Measurements from ENCODE around the gene FBXL4. TPM values are rescaled to one million over a fixed set of nuclear protein-coding genes. Genes with fewer than 3 reads are reported as not detected.
"Not testable (repeated sequence)": the region's sequence is repeated elsewhere in the genome, so short reads cannot be mapped to it uniquely, and the experiment has no call there.

FBXL4 gene
- total RNA-seq, 6 experiments from 2014 or later: 7.2 to 13.2 (median 11.3) TPM

- Histone ChIP-seq H3K27ac (no peak overlapping the region), H3K4me1 (peaks cover 0 to 5% (median 2%) of the 10 kb centered on the region in 4 donors), H3K27me3 (no peaks in the 10 kb centered on the region), H3K4me3 (no peak overlapping the region), H3K9me3 (no peaks in the 10 kb centered on the region), H3K36me3 (no peaks in the 10 kb centered on the region)
- DNase-seq (no peak), ATAC-seq (no peak)
- intact Hi-C loops (cut with DNase I): no loop called here
- TF ChIP-seq CTCF (IDR thresholded peaks at IDR 0.05): no peak
- TF ChIP-seq POLR2A (IDR thresholded peaks at IDR 0.05): no peak
These were observed 26.8 kb downstream of the FBXL4 start for GRCh38 chr6:98920904-98921431.

GRCh38 chr6:98910946-98911345 is 36.8 kb downstream of the FBXL4 start:
- DNase-seq: not testable (repeated sequence)
- no CpG with 5 or more reads among the region's 13 CpGs for WGBS (ENCODE audit: insufficient coverage, low coverage, low lambda C conversion rate, missing lambda C conversion rate)

GRCh38 chr6:98909236-98909635 is 38.5 kb downstream of the FBXL4 start:
- DNase-seq (no peak), ATAC-seq (peak in 1 of 4 donors; percentile 17)
- H3K4me1 ChIP-seq: no peaks in the 10 kb centered on the region
- 78% methylated on average over 1 of the region's 1 CpG for WGBS (ENCODE audit: insufficient coverage, low coverage, low lambda C conversion rate, missing lambda C conversion rate)
- H3K9me3 ChIP-seq: no peaks in the 10 kb centered on the region
- H3K36me3 ChIP-seq: peaks cover 0 to 6% (median 0%) of the 10 kb centered on the region in 4 donors
- intact Hi-C loops (cut with DNase I): no loop called here
- no peaks in the 10 kb centered on the region for H3K27me3 ChIP-seq
- H3K4me3 ChIP-seq: no peak overlapping the region
- TF ChIP-seq POLR2A (IDR thresholded peaks at IDR 0.05) (no peak), CTCF (IDR thresholded peaks at IDR 0.05) (no peak)
- H3K27ac ChIP-seq: no peak overlapping the region

More at GRCh38 chr6:98910946-98911345, 36.8 kb downstream of the FBXL4 start:
- H3K27ac ChIP-seq; ATAC-seq; intact Hi-C loops (cut with DNase I); H3K27me3 ChIP-seq; H3K9me3 ChIP-seq; H3K36me3 ChIP-seq; H3K4me1 ChIP-seq; H3K4me3 ChIP-seq: not testable (repeated sequence)

GRCh38 chr6:98906342-98906741 is 41.4 kb downstream of the FBXL4 start:
- 71% methylated on average over 1 of the region's 1 CpG for WGBS (ENCODE audit: insufficient coverage, low coverage, low lambda C conversion rate, missing lambda C conversion rate)
- intact Hi-C loops (cut with DNase I); H3K4me3 ChIP-seq; ATAC-seq; H3K4me1 ChIP-seq; H3K27me3 ChIP-seq; DNase-seq; H3K27ac ChIP-seq; H3K9me3 ChIP-seq: not testable (repeated sequence)
- H3K36me3 ChIP-seq: peaks cover 0 to 12% (median 2%) of the 10 kb centered on the region in 4 donors

- 42% methylated on average over 4 of the region's 4 CpGs for whole genome bisulfite sequencing (ENCODE audit: insufficient coverage, low coverage, low lambda C conversion rate, missing lambda C conversion rate)
- intact Hi-C loops (cut with DNase I): no loop called here
- H3K36me3 ChIP-seq: peaks cover 0 to 12% (median 2%) of the 10 kb centered on the region in 4 donors
These were observed 42.0 kb downstream of the FBXL4 start for GRCh38 chr6:98905759-98906158.

More at GRCh38 chr6:98905759-98906158, 42.0 kb downstream of the FBXL4 start:
- Histone ChIP-seq H3K4me1 (no peaks in the 10 kb centered on the region), H3K9me3 (no peaks in the 10 kb centered on the region), H3K27me3 (no peaks in the 10 kb centered on the region), H3K4me3 (no peak overlapping the region), H3K27ac (no peak overlapping the region)
- TF ChIP-seq CTCF (IDR thresholded peaks at IDR 0.05) (no peak), POLR2A (IDR thresholded peaks at IDR 0.05) (no peak)
- ATAC-seq (no peak), DNase-seq (no peak)
